IPS-NIHi7 (cell line): ENCODE data around the gene MEG3.

Experiments
- DNase-seq: peaks from one replicate; pipeline ENCODE4 v3.0.0; 2012; ENCODE audit warnings: mixed read lengths; ENCODE audit errors: extremely low spot score

MEG3 gene

GRCh38 chr14:100896369-100897060 is 70.6 kb downstream of the MEG3 start:
- DNase-seq = no peak

- no peak for DNase-seq
Observed at GRCh38 chr14:100898465-100898864, 72.5 kb downstream of the MEG3 start.

- DNase-seq = no peak
Observed at GRCh38 chr14:100898935-100899883, 73.3 kb downstream of the MEG3 start.

- DNase-seq = peak; percentile 55
Observed at GRCh38 chr14:100899884-100900771, 74.2 kb downstream of the MEG3 start.

GRCh38 chr14:100900837-100901390 is 75.0 kb downstream of the MEG3 start:
- DNase-seq = peak; percentile 71

- no peak for DNase-seq
Observed at GRCh38 chr14:100901391-100902183, 75.7 kb downstream of the MEG3 start.

- peak; percentile 71 for DNase-seq
Observed at GRCh38 chr14:100902295-100903133, 76.6 kb downstream of the MEG3 start.

GRCh38 chr14:100903134-100903468 is 77.2 kb downstream of the MEG3 start:
- DNase-seq = no peak

GRCh38 chr14:100903672-100904185 is 77.8 kb downstream of the MEG3 start, which contains the start of gene RTL1:
TSS of gene RTL1 (minus strand) at chr14:100903722. CDS start at chr14:100884788, 18,934 bp downstream.
- DNase-seq = no peak

- peak; percentile 69 for DNase-seq
Observed at GRCh38 chr14:100904307-100905087, 78.6 kb downstream of the MEG3 start.

- peak; percentile 7 for DNase-seq
Observed at GRCh38 chr14:100905166-100905565, 79.2 kb downstream of the MEG3 start.

GRCh38 chr14:100906420-100906819 is 80.5 kb downstream of the MEG3 start:
- DNase-seq = peak; percentile 79

GRCh38 chr14:100907240-100907639 is 81.3 kb downstream of the MEG3 start:
- no peak for DNase-seq

- DNase-seq = no peak
Observed at GRCh38 chr14:100909439-100909838, 83.5 kb downstream of the MEG3 start.
